OCI-LY1 (cell line): ENCODE results near the gene RMI1.
A peak's percentile ranks its signal among the peaks of the same experiment; 100 is the strongest.

Source experiments
- H2AFZ ChIP-seq: fragments of 200-600 bp; sonication (generic), shearing (Covaris generic); 2 replicates; pipeline ENCODE4 v1.6.0; 2014; ENCODE audit warnings: antibody characterized with exemption, mild to moderate bottlenecking, low read length
- H3F3A ChIP-seq: fragments of 200-600 bp; sonication (generic), shearing (Covaris generic); 2 replicates; pipeline ENCODE4 v1.6.0; 2014; ENCODE audit warnings: mild to moderate bottlenecking, antibody characterized with exemption, low read length, moderate library complexity; ENCODE audit not compliant: insufficient read depth
- H3K27ac ChIP-seq: fragments of 200-600 bp; sonication (generic); 2 replicates; pipeline ENCODE4 v1.5.1; 2014; ENCODE audit warnings: low read length, mixed run types, mild to moderate bottlenecking, low read depth; ENCODE audit not compliant: poor library complexity, severe bottlenecking
- H3K27me3 ChIP-seq: fragments of 200-600 bp; sonication (generic); 2 replicates; pipeline ENCODE4 v1.6.0; 2014; ENCODE audit warnings: antibody characterized with exemption, mild to moderate bottlenecking, low read length, moderate library complexity; ENCODE audit not compliant: insufficient read depth
- H3K36me3 ChIP-seq: fragments of 200-600 bp; sonication (generic); 2 replicates; pipeline ENCODE4 v1.6.1; 2014; ENCODE audit warnings: mild to moderate bottlenecking, antibody characterized with exemption, low read length, moderate library complexity, mixed read lengths; ENCODE audit not compliant: insufficient read depth
- H3K4me1 ChIP-seq: fragments of 200-600 bp; sonication (generic); 2 replicates; pipeline ENCODE4 v1.5.1; 2014; ENCODE audit warnings: mild to moderate bottlenecking, low read length, moderate library complexity; ENCODE audit not compliant: insufficient read depth, severe bottlenecking
- H3K4me2 ChIP-seq: fragments of 200-600 bp; sonication (generic), shearing (Covaris generic); 2 replicates; pipeline ENCODE4 v1.6.1; 2014; ENCODE audit warnings: low read length
- H3K4me3 ChIP-seq: fragments of 200-600 bp; sonication (generic); 2 replicates; pipeline ENCODE4 v1.5.1; 2014; ENCODE audit warnings: low read length, low read depth, mild to moderate bottlenecking, mixed read lengths; ENCODE audit not compliant: poor library complexity, severe bottlenecking
- H3K79me2 ChIP-seq: fragments of 200-600 bp; shearing (Covaris generic); 2 replicates; pipeline ENCODE4 v1.6.1; 2016; ENCODE audit warnings: mixed run types, low read length, mixed read lengths; ENCODE audit not compliant: insufficient read depth
- H3K9ac ChIP-seq: fragments of 200-600 bp; sonication (generic), shearing (Covaris generic); 2 replicates; pipeline ENCODE4 v1.6.1; 2014; ENCODE audit warnings: mild to moderate bottlenecking, low read length, mixed read lengths
- H3K9me2 ChIP-seq: fragments of 200-600 bp; sonication (generic), shearing (Covaris generic); 2 replicates; pipeline ENCODE4 v1.6.1; 2014; ENCODE audit warnings: low read depth, mild to moderate bottlenecking, low read length, mixed read lengths
- H3K9me3 ChIP-seq: fragments of 200-600 bp; shearing (Covaris generic); 2 replicates; pipeline ENCODE4 v1.6.1; 2014; ENCODE audit warnings: low read length, mixed read lengths
- H4K20me1 ChIP-seq: fragments of 200-600 bp; sonication (generic), shearing (Covaris generic); 2 replicates; pipeline ENCODE4 v1.6.0; 2016; ENCODE audit warnings: mild to moderate bottlenecking, low read length; ENCODE audit not compliant: insufficient read depth
- CTCF ChIP-seq: fragments of 200-600 bp; sonication (generic), shearing (Covaris generic); IDR thresholded peaks from 2 replicates; pipeline ENCODE4 v1.5.1; 2017; ENCODE audit warnings: mild to moderate bottlenecking, antibody characterized with exemption, low read length, moderate library complexity, mixed read lengths
- EZH2 ChIP-seq: fragments of 200-600 bp; sonication (generic), shearing (Covaris generic); IDR thresholded peaks from 2 replicates; pipeline ENCODE4 v1.8.0; 2017; ENCODE audit warnings: borderline replicate concordance, mixed run types, mild to moderate bottlenecking, antibody characterized with exemption, low read length, moderate library complexity, mixed read lengths

Gene RMI1

GRCh38 chr9:83978992-83979811 is 1.4 kb upstream of the RMI1 start:
- peaks cover 15% of the 10 kb centered on the region for H4K20me1 ChIP-seq
- H3K9me2 ChIP-seq = no peaks in the 10 kb centered on the region
- H3K4me2 ChIP-seq = peak overlapping the region; percentile 90
- H3K27me3 ChIP-seq = no peaks in the 10 kb centered on the region
- peaks cover 4% of the 10 kb centered on the region; the same call in 1 of the 2 replicates for H3F3A ChIP-seq
- peaks cover 57% of the 10 kb centered on the region for H3K36me3 ChIP-seq
- H2AFZ ChIP-seq = no peak overlapping the region
- H3K27ac ChIP-seq = peak overlapping the region; percentile 83
- peaks cover 91% of the 10 kb centered on the region for H3K79me2 ChIP-seq
- peaks cover 35% of the 10 kb centered on the region for H3K4me1 ChIP-seq
- H3K4me3 ChIP-seq = peak overlapping the region; percentile 73
- H3K9me3 ChIP-seq = no peaks in the 10 kb centered on the region
- H3K9ac ChIP-seq = peak overlapping the region; percentile 88
- TF ChIP-seq CTCF (no peak), EZH2 (no peak)

- TF ChIP-seq EZH2 (no peak), CTCF (no peak)
- H3K36me3 ChIP-seq = peaks cover 50% of the 10 kb centered on the region
- H3K27me3 ChIP-seq = no peaks in the 10 kb centered on the region
- peak within 1 kb of the TSS; percentile 90 for H3K4me2 ChIP-seq
- peak within 1 kb of the TSS; percentile 83 for H3K27ac ChIP-seq
- H4K20me1 ChIP-seq = peaks cover 10% of the 10 kb centered on the region; the same call in 1 of the 2 replicates
- no peaks in the 10 kb centered on the region for H3K9me3 ChIP-seq
- H3K4me1 ChIP-seq = peaks cover 42% of the 10 kb centered on the region
- no peaks in the 10 kb centered on the region for H3K9me2 ChIP-seq
- peak within 1 kb of the TSS; percentile 88 for H3K9ac ChIP-seq
- peak within 1 kb of the TSS; percentile 73 for H3K4me3 ChIP-seq
- peaks cover 91% of the 10 kb centered on the region for H3K79me2 ChIP-seq
- H2AFZ ChIP-seq = no peak within 1 kb of the TSS
- no peaks in the 10 kb centered on the region for H3F3A ChIP-seq
Observed at GRCh38 chr9:83979812-83980394, 702 bp upstream of the RMI1 start, which contains the start of gene HNRNPK. HNRNPK (minus strand) TSS chr9:83980215; CDS start chr9:83978252, 1,963 bp downstream.

- H3K27ac ChIP-seq = peak overlapping the region; percentile 83
Observed at GRCh38 chr9:83981126-83981871, 694 bp downstream of the RMI1 start.

More at GRCh38 chr9:83981126-83981871, 694 bp downstream of the RMI1 start:
- Histone ChIP-seq H3K27me3 (no peaks in the 10 kb centered on the region), H4K20me1 (peaks cover 8% of the 10 kb centered on the region; the same call in 1 of the 2 replicates), H3K4me2 (peak overlapping the region; percentile 88), H3K4me1 (peaks cover 56% of the 10 kb centered on the region), H3F3A (no peaks in the 10 kb centered on the region), H3K36me3 (peaks cover 37% of the 10 kb centered on the region), H2AFZ (no peak overlapping the region), H3K9me3 (no peaks in the 10 kb centered on the region), H3K4me3 (peak overlapping the region; percentile 73), H3K9me2 (no peaks in the 10 kb centered on the region), H3K9ac (peak overlapping the region; percentile 88), H3K79me2 (peaks cover 89% of the 10 kb centered on the region)
- TF ChIP-seq EZH2 (no peak), CTCF (no peak)
